ENCODE measurements around the gene CHIC2. TPM values are rescaled to one million over a fixed set of nuclear protein-coding genes. Genes with fewer than 3 reads are reported as not detected.
A peak's percentile ranks its signal among the peaks of the same experiment; 100 is the strongest.

Gene CHIC2
- total and polyA plus RNA-seq, 2 experiments from 2014 or later = 61.8 to 70.0 TPM

- Histone ChIP-seq H3K36me3 (replicated peaks; ENCODE audit: insufficient read depth, low read depth) (no peaks in the 10 kb centered on the region), H4K20me1 (ENCODE audit: insufficient read depth, poor library complexity, severe bottlenecking) (no peaks in the 10 kb centered on the region), H3K79me2 (no peaks in the 10 kb centered on the region), H3K4me1 (ENCODE audit: insufficient read depth) (peaks cover 10% of the 10 kb centered on the region), H3K4me2 (peak overlapping the region; percentile 95), H2AFZ (no peak overlapping the region), H3K27me3 (peaks cover 71% of the 10 kb centered on the region), H3K9me2 (replicated peaks; ENCODE audit: insufficient read depth) (no peaks in the 10 kb centered on the region), H3K27ac (no peak overlapping the region), H3K9me3 (ENCODE audit: low read depth) (no peaks in the 10 kb centered on the region), H3K4me3 (no peak overlapping the region)
- 12% methylated on average over 37 of the region's 37 CpGs for WGBS (ENCODE audit: low lambda C conversion rate, missing lambda C conversion rate)
- TF ChIP-seq, protein P1, sequence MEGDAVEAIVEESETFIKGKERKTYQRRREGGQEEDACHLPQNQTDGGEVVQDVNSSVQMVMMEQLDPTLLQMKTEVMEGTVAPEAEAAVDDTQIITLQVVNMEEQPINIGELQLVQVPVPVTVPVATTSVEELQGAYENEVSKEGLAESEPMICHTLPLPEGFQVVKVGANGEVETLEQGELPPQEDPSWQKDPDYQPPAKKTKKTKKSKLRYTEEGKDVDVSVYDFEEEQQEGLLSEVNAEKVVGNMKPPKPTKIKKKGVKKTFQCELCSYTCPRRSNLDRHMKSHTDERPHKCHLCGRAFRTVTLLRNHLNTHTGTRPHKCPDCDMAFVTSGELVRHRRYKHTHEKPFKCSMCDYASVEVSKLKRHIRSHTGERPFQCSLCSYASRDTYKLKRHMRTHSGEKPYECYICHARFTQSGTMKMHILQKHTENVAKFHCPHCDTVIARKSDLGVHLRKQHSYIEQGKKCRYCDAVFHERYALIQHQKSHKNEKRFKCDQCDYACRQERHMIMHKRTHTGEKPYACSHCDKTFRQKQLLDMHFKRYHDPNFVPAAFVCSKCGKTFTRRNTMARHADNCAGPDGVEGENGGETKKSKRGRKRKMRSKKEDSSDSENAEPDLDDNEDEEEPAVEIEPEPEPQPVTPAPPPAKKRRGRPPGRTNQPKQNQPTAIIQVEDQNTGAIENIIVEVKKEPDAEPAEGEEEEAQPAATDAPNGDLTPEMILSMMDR (IDR thresholded peaks at IDR 0.05; ENCODE audit: poor library complexity) = no peak
- peak; percentile 53 for TF ChIP-seq EZH2 (IDR thresholded peaks at IDR 0.05; ENCODE audit: borderline replicate concordance)
- no peak for DNase-seq (ENCODE audit: low spot score)
Measured at GRCh38 chr4:54093324-54094240, 29.2 kb upstream of the CHIC2 start.

GRCh38 chr4:54092405-54093323 is 28.3 kb upstream of the CHIC2 start:
- H3K4me3 ChIP-seq = peak overlapping the region; percentile 61
- H3K27me3 ChIP-seq = peaks cover 61% of the 10 kb centered on the region
- no peak for DNase-seq (ENCODE audit: low spot score)
- H3K9me2 ChIP-seq (replicated peaks; ENCODE audit: insufficient read depth) = no peaks in the 10 kb centered on the region
- H3K36me3 ChIP-seq (replicated peaks; ENCODE audit: insufficient read depth, low read depth) = no peaks in the 10 kb centered on the region
- 19% methylated on average over 13 of the region's 13 CpGs for WGBS (ENCODE audit: low lambda C conversion rate, missing lambda C conversion rate)
- H3K79me2 ChIP-seq = no peaks in the 10 kb centered on the region
- H3K9me3 ChIP-seq (ENCODE audit: low read depth) = no peaks in the 10 kb centered on the region
- H4K20me1 ChIP-seq (ENCODE audit: insufficient read depth, poor library complexity, severe bottlenecking) = no peaks in the 10 kb centered on the region
- no peak overlapping the region for H3K27ac ChIP-seq
- H3K4me1 ChIP-seq (ENCODE audit: insufficient read depth) = peaks cover 10% of the 10 kb centered on the region
- no peak for TF ChIP-seq EZH2 (IDR thresholded peaks at IDR 0.05; ENCODE audit: borderline replicate concordance)
- TF ChIP-seq, protein P1 (IDR thresholded peaks at IDR 0.05; ENCODE audit: poor library complexity) = no peak
- TF ChIP-seq EZH2phosphoT487 (IDR thresholded peaks at IDR 0.05; ENCODE audit: low read depth, severe bottlenecking, unreplicated experiment) = peak; percentile 25
- H2AFZ ChIP-seq = peak overlapping the region; percentile 76
- H3K4me2 ChIP-seq = peak overlapping the region; percentile 95

DNA sequence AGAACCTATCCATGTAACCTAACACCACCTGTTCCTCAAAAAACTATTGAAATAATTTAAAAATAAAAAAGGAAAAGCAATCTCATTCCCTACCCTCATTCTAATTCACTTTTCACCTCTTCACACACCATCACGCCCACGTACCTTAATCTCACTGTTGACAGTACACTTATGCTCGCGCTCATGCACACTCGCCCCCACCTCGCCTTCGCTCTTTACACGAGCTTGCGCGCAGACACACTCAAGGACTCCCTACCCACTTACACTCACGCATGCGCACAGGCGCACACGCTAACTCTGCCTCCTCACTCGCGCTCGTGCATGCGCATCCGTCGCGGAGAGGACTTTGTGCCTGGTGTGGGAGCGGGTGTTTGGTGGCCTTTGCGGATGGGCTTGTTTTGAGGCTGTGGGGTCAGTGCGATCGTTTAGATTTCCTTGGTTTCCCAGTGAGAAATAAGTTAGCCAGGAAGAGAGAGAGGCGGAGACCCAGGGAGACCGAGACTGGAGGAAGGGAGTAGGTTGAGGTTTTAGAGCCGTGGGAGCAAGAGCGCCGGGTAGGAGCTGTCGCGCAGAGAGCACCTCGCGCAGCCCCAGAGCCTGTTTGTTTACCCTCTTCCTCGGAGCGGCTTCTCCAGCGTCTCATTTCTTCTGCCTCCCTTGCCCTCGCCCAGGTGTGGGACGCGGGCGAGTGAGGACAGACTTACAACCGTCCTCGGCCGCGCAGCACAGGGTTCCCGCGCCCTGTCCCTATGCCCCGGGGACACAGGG is 27.4 kb upstream of the CHIC2 start:
- 2% methylated on average over 48 of the region's 48 CpGs for WGBS (ENCODE audit: low lambda C conversion rate, missing lambda C conversion rate)
- H3K9me3 ChIP-seq (ENCODE audit: low read depth) = no peaks in the 10 kb centered on the region
- no peak overlapping the region for H3K27ac ChIP-seq
- H3K4me2 ChIP-seq = peak overlapping the region; percentile 95
- no peaks in the 10 kb centered on the region for H3K36me3 ChIP-seq (replicated peaks; ENCODE audit: insufficient read depth, low read depth)
- H3K79me2 ChIP-seq = no peaks in the 10 kb centered on the region
- H3K4me1 ChIP-seq (ENCODE audit: insufficient read depth) = peaks cover 10% of the 10 kb centered on the region
- TF ChIP-seq, protein P1 (IDR thresholded peaks at IDR 0.05; ENCODE audit: poor library complexity) = no peak
- TF ChIP-seq EZH2phosphoT487 (IDR thresholded peaks at IDR 0.05; ENCODE audit: low read depth, severe bottlenecking, unreplicated experiment) (no peak), EZH2 (IDR thresholded peaks at IDR 0.05; ENCODE audit: borderline replicate concordance) (no peak)
- peak overlapping the region; percentile 61 for H3K4me3 ChIP-seq
- H3K27me3 ChIP-seq = peaks cover 53% of the 10 kb centered on the region
- H4K20me1 ChIP-seq (ENCODE audit: insufficient read depth, poor library complexity, severe bottlenecking) = no peaks in the 10 kb centered on the region
- peak overlapping the region; percentile 76 for H2AFZ ChIP-seq
- H3K9me2 ChIP-seq (replicated peaks; ENCODE audit: insufficient read depth) = no peaks in the 10 kb centered on the region
- peak; percentile 84 for DNase-seq (ENCODE audit: low spot score)

All from hepatocyte (in vitro differentiated cells).